Mesendoderm (in vitro differentiated cells): ENCODE measurements around the gene ERC2. TPM values are rescaled to one million over a fixed set of nuclear protein-coding genes. Genes with fewer than 3 reads are reported as not detected.

Experiments
- DNase-seq: peaks from one replicate; pipeline ENCODE4 v3.0.0; 2013
- H2AK5ac ChIP-seq: 2 replicates; pipeline ENCODE4 v1.6.1; 2013; ENCODE audit warnings: low read length, inconsistent platforms
- H2BK120ac ChIP-seq: 2 replicates; pipeline ENCODE4 v1.6.1; 2013; ENCODE audit warnings: low read depth, mild to moderate bottlenecking, low read length, moderate library complexity, mixed read lengths
- H2BK15ac ChIP-seq: replicated peaks from 2 replicates; pipeline ENCODE4 v1.6.1; 2013; ENCODE audit warnings: low read depth, mild to moderate bottlenecking, moderate library complexity
- H2BK5ac ChIP-seq: 2 replicates; pipeline ENCODE4 v1.6.1; 2013; ENCODE audit warnings: low read length, inconsistent platforms
- H3K18ac ChIP-seq: 2 replicates; pipeline ENCODE4 v1.6.1; 2013; ENCODE audit warnings: mild to moderate bottlenecking, low read length, mixed read lengths
- H3K23ac ChIP-seq: one replicate; pipeline ENCODE4 v1.6.1; 2013; ENCODE audit warnings: low read length
- H3K27ac ChIP-seq: 2 replicates; pipeline ENCODE4 v1.5.1; 2013; ENCODE audit warnings: low read depth, mild to moderate bottlenecking, inconsistent platforms, low read length, moderate library complexity
- H3K27me3 ChIP-seq: 2 replicates; pipeline ENCODE4 v1.6.1; 2013; ENCODE audit warnings: low read length, control low read depth, mild to moderate bottlenecking, inconsistent platforms; ENCODE audit not compliant: insufficient read depth, poor library complexity
- H3K36me3 ChIP-seq: 2 replicates; pipeline ENCODE4 v1.6.1; 2013; ENCODE audit warnings: low read length, inconsistent platforms; ENCODE audit not compliant: control insufficient read depth, insufficient read depth
- H3K4ac ChIP-seq: one replicate; pipeline ENCODE4 v1.6.1; 2013; ENCODE audit warnings: low read depth, mild to moderate bottlenecking, low read length, moderate library complexity
- H3K4me1 ChIP-seq: 2 replicates; pipeline ENCODE4 v1.6.1; 2013; ENCODE audit warnings: low read depth, low read length, inconsistent platforms; ENCODE audit not compliant: control insufficient read depth
- H3K4me2 ChIP-seq: 2 replicates; pipeline ENCODE4 v1.6.1; 2013; ENCODE audit warnings: low read length
- H3K4me3 ChIP-seq: 2 replicates; pipeline ENCODE4 v1.5.1; 2013; ENCODE audit warnings: mild to moderate bottlenecking, low read length
- H3K56ac ChIP-seq: one replicate; pipeline ENCODE4 v1.6.1; 2013; ENCODE audit warnings: low read length
- H3K79me1 ChIP-seq: 2 replicates; pipeline ENCODE4 v1.6.1; 2013; ENCODE audit warnings: low read length, inconsistent platforms
- H3K79me2 ChIP-seq: 2 replicates; pipeline ENCODE4 v1.6.1; 2013; ENCODE audit warnings: mild to moderate bottlenecking, low read length; ENCODE audit not compliant: control insufficient read depth, insufficient read depth
- H3K9ac ChIP-seq: 2 replicates; pipeline ENCODE4 v1.6.1; 2013; ENCODE audit warnings: low read length, inconsistent platforms
- H4K5ac ChIP-seq: one replicate; pipeline ENCODE4 v1.6.1; 2013; ENCODE audit warnings: low read length
- H4K8ac ChIP-seq: one replicate; pipeline ENCODE4 v1.6.1; 2013; ENCODE audit warnings: low read depth, mild to moderate bottlenecking, control low read depth, low read length, moderate library complexity
- WGBS: extraction: QIAGEN DNeasy Blood & Tissue Kit; methylation state at CpG from one replicate; pipeline ENCODE4 v1.1.7; 2013; ENCODE audit warnings: low lambda C conversion rate, missing lambda C conversion rate; ENCODE audit not compliant: insufficient coverage; ENCODE audit errors: extremely low coverage; 5-methylcytosine and 5-hydroxymethylcytosine counted together
- small RNA-seq: library from polyadenylated mRNA; stranded (forward); fragments of <200 nt; extraction: miRNeasy Mini kit (QIAGEN cat#:217004); gene quantifications from one replicate; pipeline ENCODE3, GENCODE V24; 2013; ENCODE audit not compliant: insufficient read depth

Gene ERC2

GRCh38 chr3:55467099-55467498, 1001.2 kb downstream of the ERC2 start:
- no peak for DNase-seq
- Histone ChIP-seq H4K8ac (no peak overlapping the region), H3K36me3 (peaks cover 4% of the 10 kb centered on the region), H3K79me2 (no peaks in the 10 kb centered on the region), H4K5ac (no peak overlapping the region), H3K4me2 (no peak overlapping the region), H3K27ac (no peak overlapping the region), H2BK5ac (no peak overlapping the region), H2AK5ac (no peak overlapping the region), H3K4me1 (no peaks in the 10 kb centered on the region), H3K79me1 (no peaks in the 10 kb centered on the region), H2BK15ac (no peak overlapping the region), H3K23ac (no peak overlapping the region), H3K9ac (no peak overlapping the region), H3K18ac (no peak overlapping the region), H3K4me3 (no peak overlapping the region), H3K4ac (no peak overlapping the region), H3K27me3 (no peaks in the 10 kb centered on the region), H2BK120ac (no peak overlapping the region), H3K56ac (no peak overlapping the region)
- no CpG with 5 or more reads among the region's 2 CpGs for WGBS

- no peaks in the 10 kb centered on the region for H3K4me1 ChIP-seq
- H2BK5ac ChIP-seq = no peak overlapping the region
- H4K5ac ChIP-seq = no peak overlapping the region
- H2BK120ac ChIP-seq = no peak overlapping the region
- H3K18ac ChIP-seq = no peak overlapping the region
- no peak overlapping the region for H3K27ac ChIP-seq
- H3K27me3 ChIP-seq = no peaks in the 10 kb centered on the region
- H3K79me2 ChIP-seq = no peaks in the 10 kb centered on the region
- H3K56ac ChIP-seq = no peak overlapping the region
- peaks cover 4% of the 10 kb centered on the region for H3K36me3 ChIP-seq
- H3K79me1 ChIP-seq = no peaks in the 10 kb centered on the region
- H3K4me2 ChIP-seq = no peak overlapping the region
- no CpG with 5 or more reads among the region's 3 CpGs for WGBS
- no peak overlapping the region for H3K4me3 ChIP-seq
- no peak overlapping the region for H4K8ac ChIP-seq
- no peak overlapping the region for H2AK5ac ChIP-seq
- H3K4ac ChIP-seq = no peak overlapping the region
- no peak overlapping the region for H3K9ac ChIP-seq
- no peak for DNase-seq
- H2BK15ac ChIP-seq = no peak overlapping the region
- no peak overlapping the region for H3K23ac ChIP-seq
Measured at GRCh38 chr3:55466526-55466925, 1001.7 kb downstream of the ERC2 start.

GRCh38 chr3:55461896-55462295, 1006.4 kb downstream of the ERC2 start:
- H2AK5ac ChIP-seq = no peak overlapping the region
- no peaks in the 10 kb centered on the region for H3K4me1 ChIP-seq
- no peak overlapping the region for H3K4me2 ChIP-seq
- H3K79me1 ChIP-seq = no peaks in the 10 kb centered on the region
- H4K8ac ChIP-seq = no peak overlapping the region
- WGBS = no CpG with 5 or more reads among the region's 1 CpG
- no peak overlapping the region for H3K27ac ChIP-seq
- H3K56ac ChIP-seq = no peak overlapping the region
- H3K79me2 ChIP-seq = no peaks in the 10 kb centered on the region
- no peak overlapping the region for H3K4ac ChIP-seq
- H3K23ac ChIP-seq = no peak overlapping the region
- no peak for DNase-seq
- no peak overlapping the region for H3K9ac ChIP-seq
- H3K4me3 ChIP-seq = no peak overlapping the region
- no peak overlapping the region for H4K5ac ChIP-seq
- H2BK15ac ChIP-seq = no peak overlapping the region
- no peaks in the 10 kb centered on the region for H3K36me3 ChIP-seq
- H2BK120ac ChIP-seq = no peak overlapping the region
- no peak overlapping the region for H2BK5ac ChIP-seq
- no peak overlapping the region for H3K18ac ChIP-seq
- no peaks in the 10 kb centered on the region for H3K27me3 ChIP-seq

DNA sequence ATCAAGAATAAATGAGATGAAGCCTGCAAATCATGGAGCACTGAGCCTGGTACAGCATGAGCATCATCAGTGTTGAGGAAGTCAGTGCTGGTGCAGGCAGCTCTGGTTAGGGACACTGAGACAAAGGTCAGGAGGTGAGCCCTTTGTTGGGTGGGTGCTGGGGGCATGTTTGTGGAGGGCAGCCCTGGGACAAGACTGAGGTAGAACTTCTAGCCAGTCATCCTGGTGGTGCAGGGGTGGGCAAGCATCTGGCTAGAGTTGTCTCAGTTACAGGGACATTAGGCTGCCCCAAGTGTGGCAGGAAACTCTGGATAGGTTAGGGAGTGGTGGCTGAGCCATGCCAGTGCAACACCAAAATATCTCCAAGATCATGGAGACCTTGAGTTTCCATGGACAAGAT, 1008.4 kb downstream of the ERC2 start:
- no peaks in the 10 kb centered on the region for H3K36me3 ChIP-seq
- DNase-seq = no peak

More for the DNA sequence above, 1008.4 kb downstream of the ERC2 start:
- Histone ChIP-seq H3K79me2 (no peaks in the 10 kb centered on the region), H2AK5ac (no peak overlapping the region), H3K4me2 (no peak overlapping the region), H3K4me3 (no peak overlapping the region), H4K8ac (no peak overlapping the region), H3K9ac (no peak overlapping the region), H3K56ac (no peak overlapping the region), H2BK120ac (no peak overlapping the region), H3K4me1 (no peaks in the 10 kb centered on the region), H4K5ac (no peak overlapping the region), H3K4ac (no peak overlapping the region), H3K23ac (no peak overlapping the region), H3K27ac (no peak overlapping the region), H2BK15ac (no peak overlapping the region), H3K18ac (no peak overlapping the region), H3K27me3 (no peaks in the 10 kb centered on the region), H2BK5ac (no peak overlapping the region), H3K79me1 (no peaks in the 10 kb centered on the region)

Small RNA genes lying within 50 kb of the gene (small RNA-seq; reads per million reads assigned to genes)
- 27.8 reads per million, percentile 93 among the genes with 10 or more reads in this experiment for gene MIR3938
- not detected for gene RNA5SP133
